GM18505 (cell line): Measurements from ENCODE around the gene RHEBL1.

Source experiments
- ATAC-seq: cut with Tn5 transposase; IDR thresholded peaks from one replicate; pipeline ENCODE4 v1.9.1; 2021; ENCODE audit not compliant: unreplicated experiment
- POLR2A ChIP-seq: IDR thresholded peaks from 4 replicates; pipeline ENCODE4 v1.6.1; 2011; ENCODE audit warnings: borderline replicate concordance; ENCODE audit not compliant: insufficient read depth, insufficient read length; ENCODE audit errors: extremely low read depth

Gene RHEBL1

GRCh38 chr12:49069507-49070346 lies at the start of gene RHEBL1:
Gene RHEBL1, minus strand, starts transcription at chr12:49069979. Its CDS starts 194 bp downstream, at chr12:49069785.
- TF ChIP-seq POLR2A: peak; percentile 63
- peak; percentile 98 for ATAC-seq

GRCh38 chr12:49111206-49111605 lies 41.4 kb upstream of the RHEBL1 start:
- no peak for ATAC-seq
- TF ChIP-seq POLR2A: no peak

GRCh38 chr12:49110464-49111155 lies 40.8 kb upstream of the RHEBL1 start, which contains the start of gene LMBR1L:
Gene LMBR1L, minus strand, starts transcription at chr12:49110847. Its CDS starts 292 bp downstream, at chr12:49110555.
- peak; percentile 78 for TF ChIP-seq POLR2A
- peak; percentile 96 for ATAC-seq

- ATAC-seq: no peak
- TF ChIP-seq POLR2A: no peak
Observed at GRCh38 chr12:49109641-49110463, 40.1 kb upstream of the RHEBL1 start.

- no peak for ATAC-seq
Observed at GRCh38 chr12:49108958-49109404, 39.2 kb upstream of the RHEBL1 start.

GRCh38 chr12:49105504-49106084 lies 35.8 kb upstream of the RHEBL1 start:
- no peak for ATAC-seq
- no peak for TF ChIP-seq POLR2A

More at GRCh38 chr12:49108958-49109404, 39.2 kb upstream of the RHEBL1 start:
- no peak for TF ChIP-seq POLR2A

- no peak for TF ChIP-seq POLR2A
- ATAC-seq: no peak
Observed at GRCh38 chr12:49104822-49105221, 35.0 kb upstream of the RHEBL1 start.

- no peak for TF ChIP-seq POLR2A
- ATAC-seq: no peak
Observed at GRCh38 chr12:49100380-49100779, 30.6 kb upstream of the RHEBL1 start.

GRCh38 chr12:49098703-49099102 lies 28.9 kb upstream of the RHEBL1 start:
- TF ChIP-seq POLR2A: no peak
- ATAC-seq: no peak

GRCh38 chr12:49098035-49098451 lies 28.3 kb upstream of the RHEBL1 start:
- TF ChIP-seq POLR2A: no peak
- no peak for ATAC-seq

GRCh38 chr12:49097381-49097780 lies 27.6 kb upstream of the RHEBL1 start:
- no peak for ATAC-seq
- TF ChIP-seq POLR2A: no peak

GRCh38 chr12:49094975-49095365 lies 25.2 kb upstream of the RHEBL1 start:
- TF ChIP-seq POLR2A: no peak
- no peak for ATAC-seq
